ENCODE measurements around the gene HMGB2. TPM values are rescaled to one million over a fixed set of nuclear protein-coding genes. Genes with fewer than 3 reads are reported as not detected.

The HMGB2 gene
- total RNA-seq, 1 experiment from 2014 or later = 183 TPM

DNA sequence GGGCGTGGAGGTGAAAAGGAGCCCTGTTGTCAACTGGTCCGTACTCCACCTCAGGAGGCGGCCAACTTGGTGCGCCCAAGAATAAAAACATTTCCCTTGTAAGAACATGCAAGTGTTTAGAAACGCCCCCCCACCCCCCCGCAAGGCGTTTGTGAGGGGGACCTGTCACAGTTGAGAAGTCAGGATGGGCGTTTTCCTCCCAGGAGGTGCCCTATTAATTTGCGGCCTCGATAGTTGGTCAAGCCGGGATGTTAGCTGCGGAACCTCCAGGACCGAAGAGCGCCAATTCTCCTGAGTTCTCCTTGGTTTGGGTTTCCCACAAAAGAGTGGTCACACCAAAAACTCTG lies 35.9 kb upstream of the HMGB2 start:
- ChIA-PET POLR2A (interaction anchor here (0.6 to 3.1 kb wide), 6 partner anchors 9 to 914 kb away, joined by 3 to 19 read pairs (median 4); partner anchors contain the start of genes CEP44 and HMGB2), CTCF (interaction anchor here (0.6 to 1.2 kb wide), 2 partner anchors 69 to 906 kb away, joined by 3 to 6 read pairs; no protein-coding TSS in a partner anchor)
- ATAC-seq (no peak; the same call in 1 of the 2 replicates), DNase-seq (ENCODE audit: low read depth, low spot score) (no peak)
- no TSS peak for BruUV-seq (replicated peaks)
- no peaks in the 10 kb centered on the region for H3K27me3 ChIP-seq (ENCODE audit: control insufficient read depth, insufficient read depth, low read length)
- intact Hi-C loops (cut with micrococcal nuclease; ENCODE audit: unreplicated experiment) = loop anchor here (5.0 kb wide), 1 partner anchor 47 kb away; no protein-coding TSS in a partner anchor
- no peaks in the 10 kb centered on the region for H3K9me3 ChIP-seq (ENCODE audit: control insufficient read depth, insufficient read depth, low read depth, low read length)
- H3K4me1 ChIP-seq (ENCODE audit: control insufficient read depth, insufficient read depth, low read length) = no peaks in the 10 kb centered on the region
- TF ChIP-seq POLR2AphosphoS5 (IDR thresholded peaks at IDR 0.05; ENCODE audit: low read depth, low read length) = no peak
- TF ChIP-seq SIN3A (IDR thresholded peaks at IDR 0.05; ENCODE audit: borderline replicate concordance, insufficient read depth, low read depth, low read length) = no peak
- TF ChIP-seq CTCF (IDR thresholded peaks at IDR 0.05) = no peak
- TF ChIP-seq REST (IDR thresholded peaks at IDR 0.05; ENCODE audit: insufficient read depth in 1 of 2, low read depth in 2 of 2, low read length in 1 of 2) = no peak
- TF ChIP-seq TCF7L2 (IDR thresholded peaks at IDR 0.05; ENCODE audit: low read depth, low read length) = no peak
- peak overlapping the region; percentile 93 for H3K27ac ChIP-seq (ENCODE audit: low read length)
- peaks cover 5% of the 10 kb centered on the region for H3K36me3 ChIP-seq (ENCODE audit: control insufficient read depth, insufficient read depth, low read length)
- H3K4me3 ChIP-seq (ENCODE audit: low read depth in 2 of 2, low read length in 2 of 2) = peak overlapping the region; percentile 77 to 99
- in situ Hi-C loops (cut with HindIII; ENCODE audit: low pct_unique_long_range_greater_than_20kb, low sequenced_read_pairs) = no loop called here

DNA sequence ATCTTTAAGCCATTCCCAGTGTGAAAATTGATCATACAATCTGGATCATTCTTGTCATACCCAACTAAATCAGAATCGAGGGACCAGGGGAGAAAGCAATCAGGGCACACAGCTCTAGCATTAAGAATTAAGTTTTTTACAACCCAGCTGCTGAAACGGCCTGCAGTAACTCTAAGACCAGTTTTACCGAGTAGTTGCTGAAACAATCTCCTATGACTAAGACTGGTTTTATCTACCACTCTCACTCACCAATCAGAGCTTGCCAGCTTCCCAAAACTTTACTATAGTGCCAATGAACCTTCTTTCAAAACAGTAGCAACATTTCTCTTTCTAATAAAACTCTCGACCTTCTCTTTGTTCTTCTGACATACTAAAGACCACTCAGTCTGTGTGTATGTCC lies 33.8 kb upstream of the HMGB2 start:
- peaks cover 3% of the 10 kb centered on the region; the same call in 1 of the 2 replicates for H3K36me3 ChIP-seq (ENCODE audit: control insufficient read depth, insufficient read depth, low read length)
- H3K4me1 ChIP-seq (ENCODE audit: control insufficient read depth, insufficient read depth, low read length) = no peaks in the 10 kb centered on the region
- in situ Hi-C loops (cut with HindIII; ENCODE audit: low pct_unique_long_range_greater_than_20kb, low sequenced_read_pairs) (no loop called here), intact Hi-C loops (cut with micrococcal nuclease; ENCODE audit: unreplicated experiment) (loop anchor here (5.0 kb wide), 1 partner anchor 36 kb away; the partner anchor contains the start of gene HMGB2)
- no peaks in the 10 kb centered on the region for H3K27me3 ChIP-seq (ENCODE audit: control insufficient read depth, insufficient read depth, low read length)
- DNase-seq (ENCODE audit: low read depth, low spot score) (no peak), ATAC-seq (no peak)
- H3K4me3 ChIP-seq (ENCODE audit: low read depth in 2 of 2, low read length in 2 of 2) = no peak overlapping the region
- H3K9me3 ChIP-seq (ENCODE audit: control insufficient read depth, insufficient read depth, low read depth, low read length) = no peaks in the 10 kb centered on the region
- ChIA-PET POLR2A (interaction anchor here (0.8 kb wide), 1 partner anchor 182 kb away, joined by 9 read pairs; no protein-coding TSS in a partner anchor), CTCF (no interaction called here)
- H3K27ac ChIP-seq (ENCODE audit: low read length) = no peak overlapping the region
- BruUV-seq (replicated peaks) = no TSS peak
- no peak for TF ChIP-seq SIN3A (IDR thresholded peaks at IDR 0.05; ENCODE audit: borderline replicate concordance, insufficient read depth, low read depth, low read length)
- no peak for TF ChIP-seq CTCF (IDR thresholded peaks at IDR 0.05)
- no peak for TF ChIP-seq TCF7L2 (IDR thresholded peaks at IDR 0.05; ENCODE audit: low read depth, low read length)
- TF ChIP-seq REST (IDR thresholded peaks at IDR 0.05; ENCODE audit: insufficient read depth in 1 of 2, low read depth in 2 of 2, low read length in 1 of 2) = no peak
- no peak for TF ChIP-seq POLR2AphosphoS5 (IDR thresholded peaks at IDR 0.05; ENCODE audit: low read depth, low read length)

Data from Panc1 (cell line).